Smooth muscle cell (in vitro differentiated cells): ENCODE results near the gene PDE6D. TPM values are rescaled to one million over a fixed set of nuclear protein-coding genes. Genes with fewer than 3 reads are reported as not detected.

Experiments
- DNase-seq: peaks from one replicate; lab custom pipeline; 2025; ENCODE audit not compliant: unreplicated experiment; lab: John Stamatoyannopoulos, UW
- H2AFZ ChIP-seq: fragments of 200-600 bp; sonication (generic); 2 replicates; pipeline ENCODE4 v1.6.0; 2016; ENCODE audit warnings: antibody characterized with exemption, low read depth, mild to moderate bottlenecking
- H3F3A ChIP-seq: fragments of 200-600 bp; sonication (generic); 2 replicates; pipeline ENCODE4 v1.6.0; 2017; ENCODE audit warnings: antibody characterized with exemption, low read depth
- H3K27ac ChIP-seq: fragments of 200-600 bp; sonication (generic); 2 replicates; pipeline ENCODE4 v1.5.1; 2016; ENCODE audit warnings: low read depth, mild to moderate bottlenecking
- H3K27me3 ChIP-seq: fragments of 200-600 bp; sonication (generic); 2 replicates; pipeline ENCODE4 v1.6.1; 2016; ENCODE audit warnings: low read depth, mild to moderate bottlenecking
- H3K36me3 ChIP-seq: fragments of 200-600 bp; sonication (generic); 2 replicates; pipeline ENCODE4 v1.5.1; 2016; ENCODE audit warnings: low read depth
- H3K4me1 ChIP-seq: fragments of 200-600 bp; sonication (generic); 2 replicates; pipeline ENCODE4 v1.5.1; 2016; ENCODE audit warnings: low read depth
- H3K4me2 ChIP-seq: fragments of 200-600 bp; sonication (generic); 2 replicates; pipeline ENCODE4 v1.6.0; 2016; ENCODE audit warnings: mild to moderate bottlenecking
- H3K4me3 ChIP-seq: fragments of 200-600 bp; sonication (generic); 2 replicates; pipeline ENCODE4 v1.5.1; 2016; ENCODE audit warnings: mild to moderate bottlenecking
- H3K79me2 ChIP-seq: fragments of 200-600 bp; sonication (generic); 2 replicates; pipeline ENCODE4 v1.6.0; 2016; ENCODE audit warnings: low read depth, mild to moderate bottlenecking
- H3K9ac ChIP-seq: fragments of 200-600 bp; sonication (generic); 2 replicates; pipeline ENCODE4 v1.6.0; 2016; ENCODE audit warnings: low read depth
- H3K9me3 ChIP-seq: fragments of 200-600 bp; sonication (generic); replicated peaks from 2 replicates; pipeline ENCODE4 v1.5.1; 2016; ENCODE audit warnings: low read depth
- H4K20me1 ChIP-seq: fragments of 200-600 bp; sonication (generic); 2 replicates; pipeline ENCODE4 v1.6.0; 2016; ENCODE audit warnings: low read depth
- CTCF ChIP-seq: fragments of 200-600 bp; sonication (generic); IDR thresholded peaks from 2 replicates; pipeline ENCODE4 v1.5.1; 2017; ENCODE audit warnings: borderline replicate concordance, mild to moderate bottlenecking, antibody characterized with exemption; ENCODE audit not compliant: insufficient read depth, poor library complexity, severe bottlenecking
- WGBS: methylation state at CpG from one replicate; pipeline ENCODE4 v1.1.7; 2016; ENCODE audit warnings: low lambda C conversion rate; 5-methylcytosine and 5-hydroxymethylcytosine counted together
- polyA plus RNA-seq: library from polyadenylated mRNA; unstranded; fragments of >200 nt; fragmentation: Nextera tagmentation; extraction: Ambion mirVana; gene quantifications from 2 replicates; pipeline ENCODE4 v1.2.1, GENCODE V29; 2016
- total RNA-seq: library from RNA; depleted of rRNA; stranded (reverse); fragments of >200 nt; gene quantifications from 2 replicates; pipeline ENCODE4 v1.2.3, GENCODE V29; 2014

PDE6D gene
- total and polyA plus RNA-seq, 2 experiments from 2014 or later, result 32.7 to 54.9 TPM

GRCh38 chr2:231687961-231688360 lies 93.1 kb downstream of the PDE6D start:
- no peak overlapping the region for H3K4me2 ChIP-seq
- no peak overlapping the region for H3K4me3 ChIP-seq
- no peak overlapping the region for H2AFZ ChIP-seq
- H3K9me3 ChIP-seq, result no peaks in the 10 kb centered on the region
- H3K27ac ChIP-seq, result no peak overlapping the region
- H3K27me3 ChIP-seq, result no peaks in the 10 kb centered on the region
- H3K4me1 ChIP-seq, result peaks cover 5% of the 10 kb centered on the region
- WGBS, result 93% methylated on average over 4 of the region's 4 CpGs
- no peaks in the 10 kb centered on the region for H4K20me1 ChIP-seq
- H3F3A ChIP-seq, result no peaks in the 10 kb centered on the region
- H3K79me2 ChIP-seq, result no peaks in the 10 kb centered on the region
- TF ChIP-seq CTCF, result no peak
- H3K36me3 ChIP-seq, result no peaks in the 10 kb centered on the region
- no peak overlapping the region for H3K9ac ChIP-seq
- DNase-seq, result no peak

DNA sequence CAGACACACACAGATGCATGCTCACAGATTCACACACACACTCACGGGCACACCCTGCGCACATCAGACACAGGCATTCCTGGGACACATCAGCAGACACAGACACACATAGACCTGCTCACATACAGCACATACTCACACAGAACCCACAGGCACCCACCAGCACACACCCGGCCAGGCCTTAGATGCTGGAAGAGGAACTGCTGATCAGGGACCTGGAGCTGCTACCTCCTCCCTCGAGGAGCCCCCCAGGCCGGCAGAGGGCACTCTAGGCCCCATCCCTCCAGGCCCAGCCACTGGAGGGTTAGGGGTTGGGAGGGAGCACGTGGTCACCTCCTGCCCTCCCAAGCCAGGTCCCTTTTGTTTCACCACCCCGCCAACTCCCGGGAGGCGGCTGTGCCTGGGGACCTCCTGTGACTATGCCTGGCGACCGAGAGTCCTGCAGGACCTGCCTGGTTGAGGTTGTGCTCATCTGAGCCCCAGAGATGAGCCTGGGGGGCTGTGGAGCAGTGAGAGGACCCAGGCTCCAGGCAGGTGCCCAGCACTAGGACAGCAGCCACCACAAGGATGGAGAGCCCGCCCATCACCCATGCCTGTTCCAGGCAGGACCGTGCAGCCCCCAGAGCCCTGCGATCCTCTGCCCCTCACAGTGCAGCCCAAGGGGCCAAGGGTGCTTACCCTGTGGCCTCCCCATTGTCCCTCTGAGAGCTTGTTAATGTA lies 93.8 kb downstream of the PDE6D start:
- DNase-seq, result no peak
- TF ChIP-seq CTCF, result peak; percentile 47
- Histone ChIP-seq H3K36me3 (no peaks in the 10 kb centered on the region), H3K9ac (no peak overlapping the region), H4K20me1 (no peaks in the 10 kb centered on the region), H3K4me1 (peaks cover 5% of the 10 kb centered on the region), H3K27ac (no peak overlapping the region), H3K9me3 (no peaks in the 10 kb centered on the region), H3K27me3 (no peaks in the 10 kb centered on the region), H3F3A (peaks cover 3% of the 10 kb centered on the region), H3K4me2 (no peak overlapping the region), H3K79me2 (no peaks in the 10 kb centered on the region), H2AFZ (no peak overlapping the region), H3K4me3 (no peak overlapping the region)
- 40% methylated on average over 14 of the region's 14 CpGs for WGBS

GRCh38 chr2:231686192-231687100 lies 94.6 kb downstream of the PDE6D start:
- H3K9ac ChIP-seq, result no peak overlapping the region
- H3K4me3 ChIP-seq, result no peak overlapping the region
- peaks cover 11% of the 10 kb centered on the region for H3K4me1 ChIP-seq
- no peak for TF ChIP-seq CTCF
- DNase-seq, result no peak
- H3K4me2 ChIP-seq, result no peak overlapping the region
- no peak overlapping the region for H3K27ac ChIP-seq
- H3K9me3 ChIP-seq, result no peaks in the 10 kb centered on the region
- no peaks in the 10 kb centered on the region for H4K20me1 ChIP-seq
- H3F3A ChIP-seq, result peaks cover 7% of the 10 kb centered on the region
- H2AFZ ChIP-seq, result no peak overlapping the region
- no peaks in the 10 kb centered on the region for H3K79me2 ChIP-seq
- H3K27me3 ChIP-seq, result no peaks in the 10 kb centered on the region
- no peaks in the 10 kb centered on the region for H3K36me3 ChIP-seq
- WGBS, result 91% methylated on average over 11 of the region's 11 CpGs
